ENCODE measurements around the gene ARHGAP30.
A peak's percentile ranks its signal among the peaks of the same experiment; 100 is the strongest.
"Not testable (repeated sequence)": the region's sequence is repeated elsewhere in the genome, so short reads cannot be mapped to it uniquely, and the experiment has no call there.

Gene ARHGAP30

DNA sequence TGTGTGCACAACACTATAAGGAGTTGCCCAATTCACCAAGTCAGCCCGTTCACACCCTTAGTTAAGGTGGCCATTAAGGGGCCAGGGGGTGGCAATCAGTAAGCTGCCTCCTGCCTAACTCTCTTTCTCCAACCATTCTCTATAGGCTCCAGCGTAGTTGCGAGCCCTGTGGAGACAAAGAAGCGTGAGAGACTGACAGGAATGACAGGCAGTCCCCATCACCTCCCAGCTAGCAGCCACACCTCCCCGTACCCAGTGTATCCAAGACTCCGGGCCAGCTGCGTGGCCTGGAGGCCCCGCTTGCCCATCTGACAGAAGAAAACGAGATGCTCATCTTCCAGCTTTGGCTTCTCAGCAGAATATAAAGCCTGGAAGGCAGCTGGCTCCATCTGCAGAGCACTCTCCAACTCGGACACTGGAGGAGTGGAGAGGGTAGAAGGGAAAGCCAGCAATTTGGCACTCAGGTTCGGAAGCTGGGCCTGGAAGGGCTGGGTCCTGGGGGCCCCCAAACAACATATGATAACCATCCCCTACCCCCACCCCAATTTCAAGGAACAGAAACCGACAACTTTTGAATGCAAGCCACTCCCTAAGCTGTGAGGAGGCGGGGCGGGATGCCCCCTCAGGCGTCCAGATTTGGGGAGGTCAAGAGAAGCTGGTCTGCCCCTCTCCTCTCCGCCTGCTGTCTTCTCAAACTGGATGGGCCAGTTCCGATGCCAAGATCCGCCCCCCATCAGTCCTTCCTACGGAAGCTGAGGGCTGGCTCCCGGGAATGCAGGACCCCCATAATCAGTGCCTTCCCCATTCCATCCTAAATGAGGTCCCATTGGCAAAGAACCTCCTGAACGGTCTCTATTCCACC lies 31.8 kb downstream of the ARHGAP30 start:
- no peak for DNase-seq

DNA sequence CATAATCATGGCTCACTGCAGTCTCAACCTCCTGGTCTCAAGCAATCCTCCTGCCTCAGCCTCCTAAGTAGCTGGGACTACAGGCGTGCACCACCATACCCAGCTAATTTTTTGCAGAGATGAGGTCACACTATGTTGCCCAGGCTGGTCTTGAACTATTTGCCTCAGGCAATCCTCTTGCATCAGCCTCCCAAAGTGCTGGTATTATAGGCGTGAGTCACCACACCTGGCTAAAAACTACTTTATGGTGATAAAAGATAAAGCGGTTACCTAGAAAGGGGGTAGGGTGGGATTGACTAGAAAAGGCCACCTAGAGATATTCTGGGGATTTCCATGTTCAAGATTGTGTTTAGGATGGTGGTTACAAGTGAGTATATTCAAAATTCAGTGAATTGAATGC lies 35.9 kb downstream of the ARHGAP30 start:
- no peak for DNase-seq

- no peak for DNase-seq
Measured at GRCh38 chr1:161032409-161032808, 37.3 kb downstream of the ARHGAP30 start.

GRCh38 chr1:161031874-161032273 lies 37.8 kb downstream of the ARHGAP30 start:
- no peak for DNase-seq

GRCh38 chr1:161029466-161029865 lies 40.2 kb downstream of the ARHGAP30 start:
- not testable (repeated sequence) for DNase-seq

DNA sequence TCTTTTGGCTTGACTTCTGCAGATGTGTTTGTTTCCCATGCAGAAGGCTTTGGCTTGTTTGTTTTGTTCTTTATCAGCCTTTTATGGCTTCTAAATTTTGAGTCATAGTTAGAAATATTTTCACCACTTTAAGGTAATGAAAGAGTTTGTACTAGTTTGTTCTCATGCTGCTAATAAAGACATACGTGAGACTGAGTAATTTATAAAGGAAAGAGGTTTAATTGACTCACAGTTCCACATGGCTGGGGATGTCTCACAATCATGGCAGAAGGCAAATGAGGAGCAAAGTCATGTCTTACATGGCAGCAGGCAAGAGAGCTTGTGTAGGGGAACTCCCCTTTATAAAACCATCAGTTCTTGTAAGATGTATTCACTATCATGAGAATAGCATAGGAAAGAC lies 42.7 kb downstream of the ARHGAP30 start:
- not testable (repeated sequence) for DNase-seq

- DNase-seq = not testable (repeated sequence)
Measured at GRCh38 chr1:161022432-161022831, 47.3 kb downstream of the ARHGAP30 start.

- DNase-seq = no peak
Measured at GRCh38 chr1:161021970-161022353, 47.7 kb downstream of the ARHGAP30 start.

GRCh38 chr1:161021165-161021969 lies 48.3 kb downstream of the ARHGAP30 start:
- peak; percentile 92 to 96 for DNase-seq

- DNase-seq = peak in 1 of 2 donors; percentile 30
Measured at GRCh38 chr1:161020509-161021164, 49.1 kb downstream of the ARHGAP30 start, which contains the start of gene F11R. Gene F11R, minus strand, starts transcription at chr1:161021152. Its CDS starts 79 bp downstream, at chr1:161021073.

DNA sequence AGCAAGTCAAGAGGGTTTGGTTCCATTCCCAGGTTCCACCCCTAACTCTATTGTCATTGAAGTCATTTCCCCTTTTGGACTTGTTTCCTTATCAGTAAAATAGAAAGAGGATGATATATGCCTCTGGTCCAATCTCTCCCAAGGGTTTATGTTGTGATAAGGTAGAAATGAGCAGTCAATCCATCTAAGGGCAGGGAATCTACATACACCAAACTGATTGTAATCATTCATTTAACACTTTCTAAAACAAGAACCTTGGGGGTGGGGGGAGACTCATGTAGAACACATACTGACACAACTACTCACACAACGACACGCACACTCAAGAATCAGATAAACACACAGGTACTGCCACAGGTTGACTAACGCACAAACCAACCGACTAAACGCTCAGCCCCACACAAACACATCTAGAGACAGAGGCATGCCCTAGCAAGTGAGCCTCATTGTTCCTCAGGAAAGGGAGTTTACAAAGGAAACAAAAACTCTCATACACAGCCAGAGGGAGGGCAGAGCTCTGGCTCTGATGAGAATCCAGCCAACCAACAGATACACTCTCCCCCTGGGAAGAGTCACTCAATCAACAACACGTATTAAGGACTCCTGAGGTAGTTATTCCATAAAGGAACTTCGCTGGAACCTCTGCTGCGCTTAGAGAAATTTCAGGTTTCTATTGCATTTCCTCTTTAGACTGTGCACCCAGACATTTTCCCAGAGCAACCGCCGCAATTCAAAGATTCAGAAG lies 49.8 kb downstream of the ARHGAP30 start:
- no peak for DNase-seq

GRCh38 chr1:161019111-161019660 lies 50.5 kb downstream of the ARHGAP30 start:
- not testable (repeated sequence) for DNase-seq

DNA sequence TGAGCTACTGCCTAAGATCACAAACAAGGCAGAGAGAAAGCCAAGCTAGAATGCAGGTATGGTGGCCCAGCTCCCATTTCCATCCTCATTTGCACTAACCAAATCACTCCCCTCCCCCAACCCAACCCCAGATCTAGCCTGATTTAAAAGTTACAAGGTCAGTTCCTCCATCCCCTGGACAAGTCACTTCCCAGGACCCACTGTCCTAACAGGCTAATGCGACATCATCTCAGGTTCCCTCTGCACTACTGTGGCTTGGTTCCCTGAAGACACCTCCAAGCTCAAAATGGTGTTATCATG lies 51.1 kb downstream of the ARHGAP30 start:
- DNase-seq = no peak

GRCh38 chr1:161017756-161018630 lies 51.7 kb downstream of the ARHGAP30 start:
- DNase-seq = no peak

GRCh38 chr1:161017181-161017580 lies 52.5 kb downstream of the ARHGAP30 start:
- not testable (repeated sequence) for DNase-seq

DNA sequence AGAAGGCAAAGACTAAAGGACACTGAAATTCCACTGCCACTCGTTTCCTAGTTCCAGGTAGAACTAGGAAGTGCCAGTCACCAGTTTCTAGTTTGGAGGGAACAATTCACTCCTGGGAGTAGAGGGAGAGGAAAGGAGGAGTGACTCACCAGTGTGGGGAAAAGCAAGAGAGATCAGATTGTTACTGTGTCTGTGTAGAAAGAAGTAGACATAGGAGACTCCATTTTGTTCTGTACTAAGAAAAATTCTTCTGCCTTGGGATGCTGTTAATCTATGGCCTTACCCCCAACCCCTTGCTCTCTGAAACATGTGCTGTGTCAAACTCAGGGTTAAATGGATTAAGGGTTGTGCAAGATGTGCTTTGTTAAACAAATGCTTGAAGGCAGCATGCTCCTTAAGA lies 53.0 kb downstream of the ARHGAP30 start:
- DNase-seq = not testable (repeated sequence)

DNA sequence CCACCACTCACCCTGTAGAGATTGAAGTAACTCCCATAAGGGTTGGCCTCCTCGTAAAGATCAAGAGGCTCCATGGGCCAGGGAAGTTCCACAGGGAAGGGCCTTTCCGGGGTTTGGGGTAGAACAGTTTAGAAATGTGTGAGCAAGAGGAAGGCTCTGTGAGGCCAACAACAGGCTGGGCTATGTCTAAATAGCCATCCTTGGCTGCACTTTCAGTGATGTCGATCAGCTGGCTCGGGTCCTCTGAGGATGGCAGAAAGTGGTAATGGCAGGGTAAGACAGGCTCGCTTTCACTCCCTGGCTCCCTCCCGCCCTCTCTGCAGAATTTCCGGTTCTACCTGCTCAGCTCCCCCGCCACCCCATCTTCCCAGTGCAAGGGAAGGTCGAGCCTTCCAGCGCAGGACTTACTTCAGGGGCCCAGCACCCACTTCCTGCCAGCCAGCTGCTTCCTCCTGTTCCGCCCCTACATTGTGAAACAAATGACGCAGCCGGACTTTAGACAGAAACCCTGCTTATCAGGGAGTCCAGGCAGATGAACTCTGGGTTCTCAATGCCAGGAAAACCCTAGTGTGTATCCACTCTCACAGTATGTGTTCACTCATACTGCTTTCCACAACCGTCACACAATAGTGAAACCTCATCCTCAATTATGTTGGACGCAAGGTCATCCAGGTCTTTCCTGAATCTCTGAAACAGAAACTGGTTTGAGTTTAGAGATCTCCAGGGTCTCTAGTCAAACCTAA lies 56.0 kb downstream of the ARHGAP30 start:
- DNase-seq = peak; percentile 79

DNA sequence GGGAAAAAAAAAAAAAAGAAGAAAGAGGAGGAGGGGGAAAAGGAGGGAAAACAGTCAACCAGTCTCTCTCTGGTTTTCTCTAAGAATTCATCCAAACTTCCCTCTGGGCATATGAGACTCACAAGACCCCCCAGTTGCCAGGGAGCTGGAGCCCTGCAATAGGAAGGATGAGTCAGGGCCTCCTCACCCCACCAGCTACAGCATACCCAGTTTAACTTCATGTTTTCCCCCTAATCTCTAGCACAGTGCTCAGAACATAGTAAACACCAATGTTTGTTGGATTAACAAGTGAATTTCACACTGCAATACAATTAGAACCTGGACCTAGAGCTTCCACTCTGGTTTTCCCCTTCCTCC lies 56.6 kb downstream of the ARHGAP30 start:
- DNase-seq = no peak

DNA sequence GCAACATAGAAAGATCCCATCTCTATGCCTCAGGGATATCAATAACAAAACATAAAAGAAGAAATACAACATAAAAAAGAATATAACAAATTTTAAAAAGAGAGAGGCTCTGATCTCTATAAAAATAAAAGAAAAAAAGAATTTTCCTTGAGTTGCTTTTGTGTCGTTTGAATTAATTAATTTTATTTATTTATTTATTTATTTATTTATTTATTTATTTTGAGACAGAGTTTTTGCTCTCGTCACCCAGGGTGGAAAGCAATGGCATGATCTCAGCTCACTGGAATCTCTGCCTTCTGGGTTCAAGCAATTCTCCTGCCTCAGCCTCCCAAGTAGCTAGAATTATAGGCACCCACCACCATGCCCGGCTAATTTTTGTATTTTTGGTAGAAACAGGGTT lies 57.3 kb downstream of the ARHGAP30 start:
- DNase-seq = no peak

- no peak for DNase-seq
Measured at GRCh38 chr1:161009602-161010211, 60.0 kb downstream of the ARHGAP30 start.
